ENCODE results near the gene ANKS1B. TPM values are rescaled to one million over a fixed set of nuclear protein-coding genes. Genes with fewer than 3 reads are reported as not detected.

The ANKS1B gene
- total RNA-seq, 4 donors from 2014 or later, result 16.6 to 62.6 (median 40.2) TPM

- H3K4me1 ChIP-seq, result no peaks in the 10 kb centered on the region
- TF ChIP-seq POLR2A (IDR thresholded peaks at IDR 0.05) (no peak), CTCF (IDR thresholded peaks at IDR 0.05) (no peak)
- DNase-seq, result no peak
- no peaks in the 10 kb centered on the region for H3K36me3 ChIP-seq
- H3K9me3 ChIP-seq, result no peaks in the 10 kb centered on the region
- H3K4me3 ChIP-seq, result no peak overlapping the region
- H3K27me3 ChIP-seq, result no peaks in the 10 kb centered on the region
- intact Hi-C loops (cut with DNase I; ENCODE audit: low total_unique reads), result no loop called here
- no peak overlapping the region for H3K27ac ChIP-seq
These were observed 66.9 kb downstream of the ANKS1B start for GRCh38 chr12:99917711-99918402.

- Histone ChIP-seq H3K27me3 (no peaks in the 10 kb centered on the region), H3K9me3 (no peaks in the 10 kb centered on the region), H3K4me3 (no peak overlapping the region), H3K4me1 (no peaks in the 10 kb centered on the region), H3K36me3 (no peaks in the 10 kb centered on the region), H3K27ac (no peak overlapping the region)
- no peak for DNase-seq
- intact Hi-C loops (cut with DNase I; ENCODE audit: low total_unique reads), result no loop called here
- TF ChIP-seq POLR2A (IDR thresholded peaks at IDR 0.05), result no peak
- no peak for TF ChIP-seq CTCF (IDR thresholded peaks at IDR 0.05)
These were observed 68.2 kb downstream of the ANKS1B start for GRCh38 chr12:99916555-99916954.

GRCh38 chr12:99915251-99916082, 69.3 kb downstream of the ANKS1B start:
- no peaks in the 10 kb centered on the region for H3K36me3 ChIP-seq
- H3K27me3 ChIP-seq, result no peaks in the 10 kb centered on the region
- TF ChIP-seq POLR2A (IDR thresholded peaks at IDR 0.05) (no peak), CTCF (IDR thresholded peaks at IDR 0.05) (no peak)
- no peaks in the 10 kb centered on the region for H3K9me3 ChIP-seq
- intact Hi-C loops (cut with DNase I; ENCODE audit: low total_unique reads), result no loop called here
- H3K4me3 ChIP-seq, result no peak overlapping the region
- DNase-seq, result no peak
- no peak overlapping the region for H3K27ac ChIP-seq
- H3K4me1 ChIP-seq, result no peaks in the 10 kb centered on the region

- DNase-seq, result no peak
- Histone ChIP-seq H3K9me3 (no peaks in the 10 kb centered on the region), H3K36me3 (no peaks in the 10 kb centered on the region), H3K4me1 (no peaks in the 10 kb centered on the region), H3K27ac (no peak overlapping the region), H3K4me3 (no peak overlapping the region), H3K27me3 (no peaks in the 10 kb centered on the region)
- TF ChIP-seq CTCF (IDR thresholded peaks at IDR 0.05) (no peak), POLR2A (IDR thresholded peaks at IDR 0.05) (no peak)
- intact Hi-C loops (cut with DNase I; ENCODE audit: low total_unique reads), result no loop called here
These were observed 70.5 kb downstream of the ANKS1B start for GRCh38 chr12:99914206-99914605.

- Histone ChIP-seq H3K4me3 (peak overlapping the region; percentile 0 to 3), H3K27ac (peak overlapping the region; percentile 50 to 73), H3K9me3 (no peaks in the 10 kb centered on the region), H3K36me3 (no peaks in the 10 kb centered on the region), H3K27me3 (no peaks in the 10 kb centered on the region), H3K4me1 (no peaks in the 10 kb centered on the region)
- intact Hi-C loops (cut with DNase I; ENCODE audit: low total_unique reads), result no loop called here
- no peak for DNase-seq
- TF ChIP-seq CTCF (IDR thresholded peaks at IDR 0.05), result no peak
- TF ChIP-seq POLR2A (IDR thresholded peaks at IDR 0.05), result no peak
These were observed 72.8 kb downstream of the ANKS1B start for GRCh38 chr12:99911967-99912366.
